ENCODE results near the gene SND1. TPM values are rescaled to one million over a fixed set of nuclear protein-coding genes. Genes with fewer than 3 reads are reported as not detected.

The SND1 gene
- total and polyA plus RNA-seq, 2 donors (not counting 3 experiments of a cell fraction or from before 2014, with no cell fraction given), result 116 to 249 TPM

DNA sequence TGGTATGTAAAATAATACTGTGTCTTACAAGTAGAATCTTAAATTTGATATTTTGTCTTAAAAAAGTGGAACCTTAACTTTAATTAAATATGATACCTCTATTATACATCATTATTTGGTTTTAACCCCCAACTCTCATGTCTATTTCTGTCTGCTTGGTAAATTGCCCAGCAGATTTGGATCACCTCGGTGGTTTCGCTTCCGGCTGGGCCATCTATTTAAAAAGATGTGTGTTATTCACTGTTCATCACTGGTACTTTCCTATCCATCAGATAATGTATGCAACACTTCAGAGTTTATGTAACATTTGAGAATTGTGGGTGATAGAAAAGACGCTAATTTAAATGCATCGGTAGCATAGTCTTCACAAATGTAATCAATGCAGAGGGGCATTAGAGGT, 119.7 kb downstream of the SND1 start:
- intact Hi-C loops (cut with micrococcal nuclease), result no loop called here
- BruUV-seq (replicated peaks), result no TSS peak
- DNase-seq (ENCODE audit: low read depth, low spot score) (no peak), FAIRE-seq (no peak)
- H3K4me1 ChIP-seq (ENCODE audit: control insufficient read depth, extremely low read depth, insufficient read depth, low read length), result peaks cover 7% of the 10 kb centered on the region
- H3K27ac ChIP-seq (ENCODE audit: insufficient read depth, low read depth, low read length), result no peak overlapping the region
- ChIA-PET CTCF (no interaction called here), POLR2A (no interaction called here)
- peaks cover 61% of the 10 kb centered on the region for H3K79me2 ChIP-seq (ENCODE audit: control insufficient read depth, insufficient read depth, low read length)
- no peaks in the 10 kb centered on the region for H3K9me1 ChIP-seq (replicated peaks; ENCODE audit: control insufficient read depth, extremely low read depth, insufficient read depth, low read length)
- no peaks in the 10 kb centered on the region for H3K27me3 ChIP-seq (ENCODE audit: control insufficient read depth in 2 of 2, insufficient read depth in 2 of 2, low read length in 2 of 2)
- peaks cover 11% of the 10 kb centered on the region for H4K20me1 ChIP-seq (replicated peaks; ENCODE audit: control insufficient read depth, extremely low read depth, insufficient read depth, low read length)
- H3K36me3 ChIP-seq (ENCODE audit: control insufficient read depth in 2 of 2, extremely low read depth in 1 of 2, insufficient read depth in 2 of 2, low read length in 2 of 2), result no peaks in the 10 kb centered on the region
- H3K4me3 ChIP-seq (replicated peaks in 1 of 3; ENCODE audit: insufficient read depth in 1 of 3, low read depth in 1 of 3, low read length in 3 of 3), result no peak overlapping the region
- dilution Hi-C loops (cut with MboI; ENCODE audit: extremely low pct_ligation_motif_present, low sequenced_read_pairs), result no loop called here
- H3K9me3 ChIP-seq (replicated peaks; ENCODE audit: control insufficient read depth, insufficient read depth, low read length), result no peaks in the 10 kb centered on the region
- no peak overlapping the region for H3K9ac ChIP-seq (replicated peaks; ENCODE audit: extremely low read depth, insufficient read depth, low read length)
- TF ChIP-seq POLR2AphosphoS5 (IDR thresholded peaks at IDR 0.05; ENCODE audit: insufficient read depth, low read depth, low read length) (no peak), MYC (IDR thresholded peaks at IDR 0.05; ENCODE audit: low read depth, low read length) (no peak), EZH2 (IDR thresholded peaks at IDR 0.05; ENCODE audit: borderline replicate concordance, low read depth, low read length, severe bottlenecking) (no peak), FOS (IDR thresholded peaks at IDR 0.05; ENCODE audit: borderline replicate concordance, insufficient read depth, low read length) (no peak)
- TF ChIP-seq, protein P1, sequence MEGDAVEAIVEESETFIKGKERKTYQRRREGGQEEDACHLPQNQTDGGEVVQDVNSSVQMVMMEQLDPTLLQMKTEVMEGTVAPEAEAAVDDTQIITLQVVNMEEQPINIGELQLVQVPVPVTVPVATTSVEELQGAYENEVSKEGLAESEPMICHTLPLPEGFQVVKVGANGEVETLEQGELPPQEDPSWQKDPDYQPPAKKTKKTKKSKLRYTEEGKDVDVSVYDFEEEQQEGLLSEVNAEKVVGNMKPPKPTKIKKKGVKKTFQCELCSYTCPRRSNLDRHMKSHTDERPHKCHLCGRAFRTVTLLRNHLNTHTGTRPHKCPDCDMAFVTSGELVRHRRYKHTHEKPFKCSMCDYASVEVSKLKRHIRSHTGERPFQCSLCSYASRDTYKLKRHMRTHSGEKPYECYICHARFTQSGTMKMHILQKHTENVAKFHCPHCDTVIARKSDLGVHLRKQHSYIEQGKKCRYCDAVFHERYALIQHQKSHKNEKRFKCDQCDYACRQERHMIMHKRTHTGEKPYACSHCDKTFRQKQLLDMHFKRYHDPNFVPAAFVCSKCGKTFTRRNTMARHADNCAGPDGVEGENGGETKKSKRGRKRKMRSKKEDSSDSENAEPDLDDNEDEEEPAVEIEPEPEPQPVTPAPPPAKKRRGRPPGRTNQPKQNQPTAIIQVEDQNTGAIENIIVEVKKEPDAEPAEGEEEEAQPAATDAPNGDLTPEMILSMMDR (IDR thresholded peaks at IDR 0.05; ENCODE audit: extremely low read depth in 1 of 2, insufficient read depth in 1 of 2, low read depth in 1 of 2, low read length in 2 of 2), result no peak
- H3K4me2 ChIP-seq (ENCODE audit: insufficient read depth, low read length), result no peak overlapping the region
- H2AFZ ChIP-seq (ENCODE audit: low read depth, low read length), result no peak overlapping the region

GRCh38 chr7:127776776-127777386, 124.9 kb downstream of the SND1 start:
- Histone ChIP-seq H3K79me2 (ENCODE audit: control insufficient read depth, insufficient read depth, low read length) (peaks cover 58% of the 10 kb centered on the region), H3K27me3 (ENCODE audit: control insufficient read depth in 2 of 2, insufficient read depth in 2 of 2, low read length in 2 of 2) (no peaks in the 10 kb centered on the region), H3K4me1 (ENCODE audit: control insufficient read depth, extremely low read depth, insufficient read depth, low read length) (no peaks in the 10 kb centered on the region), H3K9me3 (replicated peaks; ENCODE audit: control insufficient read depth, insufficient read depth, low read length) (no peaks in the 10 kb centered on the region), H3K4me3 (replicated peaks in 1 of 3; ENCODE audit: insufficient read depth in 1 of 3, low read depth in 1 of 3, low read length in 3 of 3) (no peak overlapping the region), H3K4me2 (ENCODE audit: insufficient read depth, low read length) (no peak overlapping the region), H3K27ac (ENCODE audit: insufficient read depth, low read depth, low read length) (no peak overlapping the region), H3K9ac (replicated peaks; ENCODE audit: extremely low read depth, insufficient read depth, low read length) (no peak overlapping the region), H3K9me1 (replicated peaks; ENCODE audit: control insufficient read depth, extremely low read depth, insufficient read depth, low read length) (peaks cover 3% of the 10 kb centered on the region), H4K20me1 (replicated peaks; ENCODE audit: control insufficient read depth, extremely low read depth, insufficient read depth, low read length) (peaks cover 9% of the 10 kb centered on the region), H3K36me3 (ENCODE audit: control insufficient read depth in 2 of 2, extremely low read depth in 1 of 2, insufficient read depth in 2 of 2, low read length in 2 of 2) (no peaks in the 10 kb centered on the region), H2AFZ (ENCODE audit: low read depth, low read length) (no peak overlapping the region)
- CTCF ChIA-PET, result interaction anchor here (1.3 kb wide), 1 partner anchor 15 kb away, joined by 3 read pairs; no protein-coding TSS in a partner anchor
- DNase-seq (ENCODE audit: low read depth, low spot score), result no peak
- TF ChIP-seq POLR2A (IDR thresholded peaks at IDR 0.05; ENCODE audit: low read depth, low read length) (no peak), JUN (IDR thresholded peaks at IDR 0.05; ENCODE audit: borderline replicate concordance, insufficient read depth, insufficient read length, low read depth) (no peak), MYC (IDR thresholded peaks at IDR 0.05; ENCODE audit: low read depth, low read length) (no peak), EZH2 (IDR thresholded peaks at IDR 0.05; ENCODE audit: borderline replicate concordance, low read depth, low read length, severe bottlenecking) (no peak), GATA2 (IDR thresholded peaks at IDR 0.05; ENCODE audit: insufficient read depth, insufficient read length, low read depth, low read length) (no peak), POLR2AphosphoS5 (IDR thresholded peaks at IDR 0.05; ENCODE audit: insufficient read depth, low read depth, low read length) (no peak), FOS (IDR thresholded peaks at IDR 0.05; ENCODE audit: borderline replicate concordance, insufficient read depth, low read length) (no peak)
- TF ChIP-seq, protein P1 (IDR thresholded peaks at IDR 0.05; ENCODE audit: extremely low read depth in 1 of 2, insufficient read depth in 1 of 2, low read depth in 1 of 2, low read length in 2 of 2), result no peak
- TF ChIP-seq, protein P2, sequence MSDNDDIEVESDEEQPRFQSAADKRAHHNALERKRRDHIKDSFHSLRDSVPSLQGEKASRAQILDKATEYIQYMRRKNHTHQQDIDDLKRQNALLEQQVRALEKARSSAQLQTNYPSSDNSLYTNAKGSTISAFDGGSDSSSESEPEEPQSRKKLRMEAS (IDR thresholded peaks at IDR 0.05; ENCODE audit: insufficient read depth, insufficient read length), result no peak
- POLR2A ChIA-PET, result no interaction called here
- dilution Hi-C loops (cut with MboI; ENCODE audit: extremely low pct_ligation_motif_present, low sequenced_read_pairs), result no loop called here
- BruUV-seq (replicated peaks), result no TSS peak
- intact Hi-C loops (cut with micrococcal nuclease), result no loop called here
- FAIRE-seq, result no peak

All from endothelial cell of umbilical vein (primary cell).